Measurements from ENCODE around the gene SRRT.
"Not testable (repeated sequence)": the region's sequence is repeated elsewhere in the genome, so short reads cannot be mapped to it uniquely, and the experiment has no call there.

The SRRT gene

GRCh38 chr7:100900978-100901377 is 26.1 kb downstream of the SRRT start:
- TF ChIP-seq, protein P1, sequence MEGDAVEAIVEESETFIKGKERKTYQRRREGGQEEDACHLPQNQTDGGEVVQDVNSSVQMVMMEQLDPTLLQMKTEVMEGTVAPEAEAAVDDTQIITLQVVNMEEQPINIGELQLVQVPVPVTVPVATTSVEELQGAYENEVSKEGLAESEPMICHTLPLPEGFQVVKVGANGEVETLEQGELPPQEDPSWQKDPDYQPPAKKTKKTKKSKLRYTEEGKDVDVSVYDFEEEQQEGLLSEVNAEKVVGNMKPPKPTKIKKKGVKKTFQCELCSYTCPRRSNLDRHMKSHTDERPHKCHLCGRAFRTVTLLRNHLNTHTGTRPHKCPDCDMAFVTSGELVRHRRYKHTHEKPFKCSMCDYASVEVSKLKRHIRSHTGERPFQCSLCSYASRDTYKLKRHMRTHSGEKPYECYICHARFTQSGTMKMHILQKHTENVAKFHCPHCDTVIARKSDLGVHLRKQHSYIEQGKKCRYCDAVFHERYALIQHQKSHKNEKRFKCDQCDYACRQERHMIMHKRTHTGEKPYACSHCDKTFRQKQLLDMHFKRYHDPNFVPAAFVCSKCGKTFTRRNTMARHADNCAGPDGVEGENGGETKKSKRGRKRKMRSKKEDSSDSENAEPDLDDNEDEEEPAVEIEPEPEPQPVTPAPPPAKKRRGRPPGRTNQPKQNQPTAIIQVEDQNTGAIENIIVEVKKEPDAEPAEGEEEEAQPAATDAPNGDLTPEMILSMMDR (conservative IDR thresholded peaks at IDR 0.05): no peak
- H3K27ac ChIP-seq: no peak overlapping the region

DNA sequence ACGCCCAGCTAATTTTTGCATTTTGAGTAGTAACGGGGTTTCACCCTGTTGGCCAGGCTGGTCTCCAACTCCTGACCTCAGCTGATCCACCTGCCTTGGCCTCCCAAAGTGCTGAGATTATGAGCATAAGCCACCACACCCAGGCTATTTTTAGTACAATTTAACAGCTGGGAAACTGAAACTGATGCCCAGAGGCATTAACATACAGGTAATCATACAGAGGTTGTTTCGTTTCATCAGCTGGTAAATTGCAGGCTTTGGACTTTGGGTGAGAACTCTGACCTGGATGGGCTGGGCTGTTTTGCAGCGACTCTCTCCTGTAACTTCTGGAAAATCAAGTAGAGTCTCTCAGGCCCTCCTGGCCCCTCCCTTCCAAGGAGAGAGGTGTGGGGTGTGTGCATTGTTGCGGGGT is 27.0 kb downstream of the SRRT start:
- H3K27ac ChIP-seq: no peak overlapping the region
- TF ChIP-seq, protein P1 (conservative IDR thresholded peaks at IDR 0.05): no peak

DNA sequence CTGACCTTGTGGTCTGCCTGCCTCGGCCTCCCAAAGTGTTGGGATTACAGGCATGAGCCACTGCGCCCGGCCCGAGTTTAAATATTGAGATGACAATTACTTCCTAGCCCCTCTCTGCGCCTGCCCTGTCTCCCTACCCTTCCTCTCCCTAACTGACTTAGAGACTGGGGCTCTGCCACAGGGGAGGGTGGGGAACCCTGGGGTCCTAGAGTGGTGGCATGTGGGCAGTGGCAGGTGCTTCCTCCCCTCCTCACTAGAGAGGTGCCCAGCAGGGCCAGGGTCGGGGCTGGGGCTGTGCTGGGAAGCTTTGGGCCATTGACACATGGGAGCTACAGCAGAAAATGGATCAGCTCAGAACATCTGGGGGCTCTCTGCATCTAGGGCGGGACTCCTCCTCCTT is 27.7 kb downstream of the SRRT start:
- TF ChIP-seq, protein P1 (conservative IDR thresholded peaks at IDR 0.05): no peak

DNA sequence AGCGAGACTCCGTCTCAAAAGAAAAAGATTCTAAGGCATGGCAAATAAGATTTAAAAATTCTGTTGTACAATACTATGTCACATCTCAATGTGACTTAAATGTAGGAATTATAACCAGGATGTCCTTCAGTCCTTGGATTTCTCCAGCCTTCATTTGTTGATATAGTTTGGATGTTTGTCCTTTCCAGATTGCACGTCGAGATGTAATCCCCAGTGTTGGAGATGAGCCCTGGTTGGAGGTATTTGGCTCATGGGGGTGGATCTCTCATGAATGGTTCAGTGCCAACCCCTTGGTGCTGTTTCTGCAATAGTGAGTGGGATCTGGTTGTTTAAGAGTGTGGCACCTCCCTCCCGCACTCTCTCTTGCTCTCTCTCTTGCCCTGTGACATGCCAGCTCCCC is 33.6 kb downstream of the SRRT start:
- no peak overlapping the region for H3K27ac ChIP-seq
- TF ChIP-seq, protein P1 (conservative IDR thresholded peaks at IDR 0.05): no peak

More for the DNA sequence above, 27.7 kb downstream of the SRRT start:
- no peak overlapping the region for H3K27ac ChIP-seq

- not testable (repeated sequence) for H3K27ac ChIP-seq
Measured at GRCh38 chr7:100910443-100910842, 35.5 kb downstream of the SRRT start.

DNA sequence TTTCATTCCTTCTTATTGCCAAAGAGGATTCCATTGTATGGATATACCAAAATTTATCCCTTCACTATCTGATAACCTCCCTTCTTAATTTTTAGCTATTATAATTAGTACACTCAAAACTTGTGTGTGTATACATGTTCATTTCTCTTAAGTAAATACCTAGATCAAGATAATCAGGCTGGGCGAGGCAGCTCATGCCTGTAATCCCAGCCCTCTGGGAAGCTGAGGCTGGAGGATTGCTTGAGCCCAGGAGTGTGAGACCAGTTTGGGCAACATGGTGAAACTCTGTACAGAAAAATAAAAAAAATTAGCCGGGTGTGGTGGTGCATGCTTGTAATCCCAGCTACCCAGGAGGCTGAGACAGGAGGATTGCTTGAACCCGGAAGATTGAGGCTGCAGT is 36.6 kb downstream of the SRRT start:
- no peak overlapping the region for H3K27ac ChIP-seq
- TF ChIP-seq, protein P1 (conservative IDR thresholded peaks at IDR 0.05): no peak

DNA sequence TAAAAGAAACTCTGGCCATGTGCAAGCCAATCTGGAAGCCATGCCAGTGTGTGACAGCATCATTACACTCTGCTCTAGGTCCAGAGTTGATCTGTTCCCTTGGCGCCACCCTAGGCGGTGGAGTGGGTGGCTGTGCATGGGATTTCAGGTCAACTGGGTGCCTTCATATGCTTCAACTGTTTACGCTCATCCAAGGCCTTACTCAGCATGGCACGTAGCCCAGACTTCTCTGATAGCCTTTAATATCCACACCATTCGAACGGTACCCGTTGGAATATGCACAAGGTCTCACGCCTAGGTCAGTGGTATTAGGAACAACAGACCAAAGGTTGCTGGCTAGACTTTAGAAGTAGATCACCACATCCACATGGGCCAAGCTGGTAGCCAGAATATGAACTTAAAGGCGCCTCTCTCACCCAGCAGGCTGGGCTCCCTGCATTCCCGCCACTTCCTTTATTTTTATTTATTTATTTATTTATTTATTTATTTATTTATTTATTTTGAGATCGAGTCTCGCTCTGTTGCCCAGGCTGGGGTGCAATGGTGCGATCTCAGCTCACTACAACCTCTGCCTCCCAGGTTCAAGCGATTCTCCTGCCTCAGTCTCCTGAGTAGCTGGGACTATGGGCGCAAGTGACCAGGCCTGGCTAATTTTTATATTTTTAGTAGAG is 39.4 kb downstream of the SRRT start:
- H3K27ac ChIP-seq: no peak overlapping the region
- TF ChIP-seq, protein P1 (conservative IDR thresholded peaks at IDR 0.05): no peak

DNA sequence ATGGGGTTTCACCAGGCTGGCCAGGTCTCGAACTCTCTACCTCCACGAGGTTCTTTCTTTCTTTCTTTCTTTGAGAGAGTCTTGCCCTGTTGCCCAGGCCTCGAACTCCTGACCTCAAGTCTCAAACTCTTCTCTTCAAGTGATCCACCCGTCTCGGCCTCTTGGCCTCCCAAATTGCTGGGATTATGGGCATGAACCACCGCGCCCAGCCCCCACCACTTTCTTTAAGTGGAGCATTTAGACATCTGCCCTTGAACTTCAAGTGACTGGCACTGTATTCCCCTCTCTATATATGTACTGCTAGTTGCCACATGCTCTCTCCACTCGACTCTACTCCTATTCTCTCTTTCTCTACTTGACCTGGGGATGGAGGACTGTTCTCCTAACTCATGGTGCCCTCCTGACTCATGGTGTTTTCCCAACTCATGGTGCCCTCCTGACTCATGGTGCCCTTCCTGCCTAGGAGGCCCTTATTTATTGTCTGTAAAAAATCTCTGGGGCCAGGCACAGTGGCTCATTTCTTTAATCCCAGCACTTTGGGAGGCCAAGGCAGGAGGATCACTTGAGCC is 40.1 kb downstream of the SRRT start:
- TF ChIP-seq, protein P1 (conservative IDR thresholded peaks at IDR 0.05): no peak
- no peak overlapping the region for H3K27ac ChIP-seq

- not testable (repeated sequence) for H3K27ac ChIP-seq
Measured at GRCh38 chr7:100919335-100919734, 44.4 kb downstream of the SRRT start.

DNA sequence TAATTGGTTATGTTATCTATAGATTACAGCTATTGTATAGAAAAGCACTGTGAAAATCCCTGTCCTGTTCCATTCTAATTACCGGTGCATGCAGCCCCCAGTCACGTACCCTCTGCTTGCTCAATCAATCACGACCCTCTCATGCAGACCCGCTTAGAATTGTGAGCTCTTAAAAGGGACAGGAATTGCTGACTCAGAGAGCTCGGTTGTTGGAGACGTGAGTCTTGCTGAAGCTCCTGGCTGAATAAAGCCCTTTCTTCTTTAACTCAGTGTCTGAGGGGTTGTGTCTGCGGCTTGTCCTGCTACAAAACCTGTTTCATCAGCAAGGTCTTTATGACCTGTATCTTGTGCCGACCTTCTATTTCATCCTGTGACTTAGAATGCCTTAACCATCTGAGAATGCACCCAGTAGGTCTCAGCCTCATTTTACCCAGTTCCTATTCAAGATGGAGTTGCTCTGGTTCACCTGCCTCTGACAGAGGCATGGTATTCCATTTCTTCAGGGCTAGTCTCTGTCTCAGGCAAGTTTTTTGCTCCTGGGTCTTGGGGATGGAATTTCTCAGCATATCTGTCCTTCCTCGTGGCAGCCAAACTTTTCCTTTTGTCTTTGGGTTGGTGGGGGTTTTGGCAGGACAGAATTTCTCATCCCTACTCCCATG is 45.0 kb downstream of the SRRT start:
- H3K27ac ChIP-seq: not testable (repeated sequence)

Measured in VCaP (cell line).